PC-9 (cell line): ENCODE measurements around the gene MSH3.

ENCODE experiments used
- CTCF ChIP-seq: fragments of 200-600 bp; sonication (generic); conservative IDR thresholded peaks from 2 replicates; pipeline ENCODE4 v1.6.1; 2017; ENCODE audit warnings: mixed run types, antibody characterized with exemption, mild to moderate bottlenecking, moderate library complexity
- EZH2 ChIP-seq: fragments of 200-600 bp; sonication (generic); IDR thresholded peaks from 2 replicates; pipeline ENCODE4 v1.8.0; 2017; ENCODE audit warnings: antibody characterized with exemption, low read depth

- TF ChIP-seq CTCF (no peak), EZH2 (no peak)
These were observed 56.8 kb downstream of the MSH3 start for GRCh38 chr5:80711216-80711615.
